ENCODE results near the gene EVA1C. TPM values are rescaled to one million over a fixed set of nuclear protein-coding genes. Genes with fewer than 3 reads are reported as not detected.
A peak's percentile ranks its signal among the peaks of the same experiment; 100 is the strongest.

The EVA1C gene
- polyA plus RNA-seq, 1 of the 3 experiments (the other 2 are of a cell fraction): 10.1 TPM

GRCh38 chr21:32391755-32392154 is 20.8 kb upstream of the EVA1C start:
- Histone ChIP-seq H3K9me2 (no peaks in the 10 kb centered on the region), H3K4me2 (peak overlapping the region; percentile 97), H3K27me3 (ENCODE audit: insufficient read depth) (no peaks in the 10 kb centered on the region), H3K9ac (peak overlapping the region; percentile 73; the same call in 1 of the 2 replicates), H4K20me1 (ENCODE audit: insufficient read depth) (peaks cover 29% of the 10 kb centered on the region), H3K4me1 (ENCODE audit: control insufficient read depth in 1 of 2, insufficient read depth in 2 of 2, low read depth in 1 of 2, low read length in 1 of 2) (peaks cover 11 to 42% of the 10 kb centered on the region in 2 experiments; a peak in 3 of 4 replicates), H3K36me3 (replicated peaks in 1 of 2; ENCODE audit: control insufficient read depth in 1 of 2, insufficient read depth in 2 of 2, low read length in 1 of 2) (peaks cover 5 to 18% of the 10 kb centered on the region in 2 experiments), H2AFZ (ENCODE audit: low read depth) (no peak overlapping the region), H3K9me3 (no peaks in the 10 kb centered on the region), H3K27ac (ENCODE audit: low read depth in 2 of 2, low read length in 1 of 2) (peak overlapping the region in 1 of 2 experiments; percentile 45; a peak in 1 of 4 replicates), H3F3A (replicated peaks; ENCODE audit: insufficient read depth) (peaks cover 4% of the 10 kb centered on the region), H3K4me3 (ENCODE audit: low read depth in 2 of 2, low read length in 1 of 2) (peak overlapping the region; percentile 98 to 99), H3K79me2 (ENCODE audit: insufficient read depth) (peaks cover 61% of the 10 kb centered on the region)
- WGBS (ENCODE audit: low lambda C conversion rate): 13% methylated on average over 4 of the region's 4 CpGs
- no peak for DNase-seq
- ChIA-PET CTCF (interaction anchor here (0.6 to 2.1 kb wide), 3 partner anchors 178 to 209 kb away, joined by 3 to 9 read pairs (median 6); no protein-coding TSS in a partner anchor), POLR2A (no interaction called here)
- no peak for TF ChIP-seq MXI1 (IDR thresholded peaks at IDR 0.05; ENCODE audit: low read depth, low read length)
- TF ChIP-seq POLR2AphosphoS5 (IDR thresholded peaks at IDR 0.05; ENCODE audit: low read depth, low read length): no peak
- TF ChIP-seq CTCF (IDR thresholded peaks at IDR 0.05): no peak
- TF ChIP-seq JUND (IDR thresholded peaks at IDR 0.05): no peak
- TF ChIP-seq CHD2 (IDR thresholded peaks at IDR 0.05; ENCODE audit: low read length, partially characterized antibody): no peak
- TF ChIP-seq NFIC (IDR thresholded peaks at IDR 0.05; ENCODE audit: borderline replicate concordance): no peak
- no peak for TF ChIP-seq USF1 (IDR thresholded peaks at IDR 0.05; ENCODE audit: borderline replicate concordance, low read depth)
- TF ChIP-seq EZH2phosphoT487 (IDR thresholded peaks at IDR 0.05; ENCODE audit: borderline replicate concordance, low read depth): no peak
- no peak for TF ChIP-seq RCOR1 (IDR thresholded peaks at IDR 0.05; ENCODE audit: low read length)
- no peak for TF ChIP-seq GABPA (IDR thresholded peaks at IDR 0.05; ENCODE audit: low read depth)
- TF ChIP-seq FOSL2 (IDR thresholded peaks at IDR 0.05; ENCODE audit: borderline replicate concordance, low read depth): no peak
- no peak for TF ChIP-seq FOXM1 (IDR thresholded peaks at IDR 0.05; ENCODE audit: low read depth)
- no peak for TF ChIP-seq REST (IDR thresholded peaks at IDR 0.05; ENCODE audit: low read depth, low read length)
